GM12874 (cell line): ENCODE results near the gene ZMYND11.

Experiments
- CTCF ChIP-seq: IDR thresholded peaks from 2 replicates; pipeline ENCODE4 v1.5.1; 2011; ENCODE audit warnings: low read depth, mild to moderate bottlenecking, control low read depth, low read length, moderate library complexity; ENCODE audit not compliant: insufficient read depth

The ZMYND11 gene

GRCh38 chr10:184174-184573 lies 48.9 kb downstream of the ZMYND11 start:
- TF ChIP-seq CTCF = no peak

- no peak for TF ChIP-seq CTCF
Measured at GRCh38 chr10:184911-185310, 49.7 kb downstream of the ZMYND11 start.

- TF ChIP-seq CTCF = no peak
Measured at GRCh38 chr10:186911-187310, 51.7 kb downstream of the ZMYND11 start.

GRCh38 chr10:188546-188945 lies 53.3 kb downstream of the ZMYND11 start:
- TF ChIP-seq CTCF = no peak

- TF ChIP-seq CTCF = no peak
Measured at GRCh38 chr10:190216-190615, 55.0 kb downstream of the ZMYND11 start.

- no peak for TF ChIP-seq CTCF
Measured at GRCh38 chr10:191703-192518, 56.7 kb downstream of the ZMYND11 start.

- no peak for TF ChIP-seq CTCF
Measured at GRCh38 chr10:194281-194680, 59.0 kb downstream of the ZMYND11 start.
